ENCODE data around the gene NOL4.

The NOL4 gene

GRCh38 chr18:34189656-34190435 is 34.9 kb downstream of the NOL4 start:
- DNase-seq (ENCODE audit: low spot score), result no peak

All from RKO (cell line).